ENCODE results near the gene TGIF1. TPM values are rescaled to one million over a fixed set of nuclear protein-coding genes. Genes with fewer than 3 reads are reported as not detected.

TGIF1 gene
- total and polyA plus RNA-seq, 8 donors: 42.6 to 95.1 (median 82.4) TPM

- Histone ChIP-seq H3K4me1 (no peaks in the 10 kb centered on the region), H3K4me3 (no peak overlapping the region), H3K36me3 (no peaks in the 10 kb centered on the region), H3K27ac (no peak overlapping the region), H3K27me3 (no peaks in the 10 kb centered on the region), H3K9me3 (no peaks in the 10 kb centered on the region)
- TF ChIP-seq CTCF (IDR thresholded peaks at IDR 0.05): no peak
- no peak for DNase-seq
- no peak for ATAC-seq
- intact Hi-C loops (cut with DNase I): no loop called here
Measured at GRCh38 chr18:3479978-3480509, 30.1 kb downstream of the TGIF1 start.

- H3K4me1 ChIP-seq: no peaks in the 10 kb centered on the region
- DNase-seq (no peak), ATAC-seq (no peak)
- no peak overlapping the region for H3K4me3 ChIP-seq
- H3K27me3 ChIP-seq: no peaks in the 10 kb centered on the region
- no peaks in the 10 kb centered on the region for H3K36me3 ChIP-seq
- intact Hi-C loops (cut with DNase I): no loop called here
- no peak for TF ChIP-seq CTCF (IDR thresholded peaks at IDR 0.05)
- H3K9me3 ChIP-seq: no peaks in the 10 kb centered on the region
- no peak overlapping the region for H3K27ac ChIP-seq
Measured at GRCh38 chr18:3480827-3481573, 31.0 kb downstream of the TGIF1 start.

- Histone ChIP-seq H3K27ac (no peak overlapping the region), H3K27me3 (no peaks in the 10 kb centered on the region), H3K4me3 (no peak overlapping the region), H3K36me3 (no peaks in the 10 kb centered on the region), H3K4me1 (no peaks in the 10 kb centered on the region), H3K9me3 (no peaks in the 10 kb centered on the region)
- TF ChIP-seq CTCF (IDR thresholded peaks at IDR 0.05): peak in 1 of 2 donors; percentile 25
- ATAC-seq: peak; percentile 68
- intact Hi-C loops (cut with DNase I): no loop called here
- DNase-seq: peak in 2 of 4 donors; percentile 67 to 72
Measured at GRCh38 chr18:3481696-3482210, 31.8 kb downstream of the TGIF1 start.

GRCh38 chr18:3482258-3482657 lies 32.3 kb downstream of the TGIF1 start:
- TF ChIP-seq CTCF (IDR thresholded peaks at IDR 0.05): no peak
- ATAC-seq (no peak), DNase-seq (no peak)
- intact Hi-C loops (cut with DNase I): no loop called here
- Histone ChIP-seq H3K36me3 (no peaks in the 10 kb centered on the region), H3K27ac (no peak overlapping the region), H3K27me3 (no peaks in the 10 kb centered on the region), H3K9me3 (no peaks in the 10 kb centered on the region), H3K4me3 (no peak overlapping the region), H3K4me1 (no peaks in the 10 kb centered on the region)
